Activated CD4-positive, alpha-beta T cell treated with anti-CD3 and anti-CD28 coated beads for 4 hours (primary cell): Measurements from ENCODE around the gene CBLC.

Source experiments
- DNase-seq, 2 donors: peaks; one replicate each; pipeline ENCODE4 v3.0.0-alpha.2; 2020

Gene CBLC, protein sequence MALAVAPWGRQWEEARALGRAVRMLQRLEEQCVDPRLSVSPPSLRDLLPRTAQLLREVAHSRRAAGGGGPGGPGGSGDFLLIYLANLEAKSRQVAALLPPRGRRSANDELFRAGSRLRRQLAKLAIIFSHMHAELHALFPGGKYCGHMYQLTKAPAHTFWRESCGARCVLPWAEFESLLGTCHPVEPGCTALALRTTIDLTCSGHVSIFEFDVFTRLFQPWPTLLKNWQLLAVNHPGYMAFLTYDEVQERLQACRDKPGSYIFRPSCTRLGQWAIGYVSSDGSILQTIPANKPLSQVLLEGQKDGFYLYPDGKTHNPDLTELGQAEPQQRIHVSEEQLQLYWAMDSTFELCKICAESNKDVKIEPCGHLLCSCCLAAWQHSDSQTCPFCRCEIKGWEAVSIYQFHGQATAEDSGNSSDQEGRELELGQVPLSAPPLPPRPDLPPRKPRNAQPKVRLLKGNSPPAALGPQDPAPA

DNA sequence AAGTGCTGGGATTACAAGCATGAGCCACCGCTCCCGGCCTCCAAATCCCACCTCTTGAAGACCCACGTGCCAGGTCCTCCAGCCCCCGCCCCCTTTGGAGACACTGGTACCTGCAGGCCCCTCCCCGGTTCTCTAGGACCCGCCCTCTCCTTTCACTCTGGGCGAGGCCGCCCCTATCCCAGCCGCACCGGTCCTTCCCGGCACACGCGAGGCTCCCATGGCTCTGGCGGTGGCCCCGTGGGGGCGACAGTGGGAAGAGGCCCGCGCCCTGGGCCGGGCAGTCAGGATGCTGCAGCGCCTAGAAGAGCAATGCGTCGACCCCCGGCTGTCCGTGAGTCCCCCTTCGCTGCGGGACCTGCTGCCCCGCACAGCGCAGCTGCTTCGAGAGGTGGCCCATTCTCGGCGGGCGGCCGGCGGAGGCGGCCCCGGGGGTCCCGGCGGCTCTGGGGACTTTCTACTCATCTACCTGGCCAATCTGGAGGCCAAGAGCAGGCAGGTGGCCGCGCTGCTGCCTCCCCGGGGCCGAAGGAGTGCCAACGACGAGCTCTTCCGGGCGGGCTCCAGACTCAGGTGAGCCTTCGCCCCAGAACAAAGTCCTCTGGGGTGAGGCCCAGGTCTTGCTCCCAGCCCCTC is at the start of gene CBLC:
TSS of gene CBLC (plus strand) at position 176 of the 633 bp plus-strand sequence. CDS start at position 218, 42 bp downstream.
- DNase-seq = no peak

DNA sequence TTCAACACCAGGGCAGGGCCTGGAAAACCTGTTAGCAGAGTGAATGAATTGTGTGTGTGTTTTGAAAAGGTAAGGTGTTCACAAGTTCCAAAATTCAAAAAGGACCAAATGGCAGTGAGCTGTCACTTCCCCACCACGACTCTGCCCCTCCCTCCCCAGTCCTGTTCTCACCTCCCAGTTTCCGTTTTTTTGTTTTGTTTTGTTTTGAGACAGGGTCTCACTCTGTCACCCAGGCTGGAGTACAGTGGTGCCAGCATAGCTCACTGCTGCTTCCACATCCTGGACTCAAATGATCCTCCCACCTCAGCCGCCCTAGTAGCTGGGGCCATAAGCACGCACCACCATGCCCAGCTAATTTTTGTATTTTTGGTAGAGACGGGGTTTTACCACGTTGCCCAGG is 49.5 kb upstream of the CBLC start:
- DNase-seq = no peak

DNA sequence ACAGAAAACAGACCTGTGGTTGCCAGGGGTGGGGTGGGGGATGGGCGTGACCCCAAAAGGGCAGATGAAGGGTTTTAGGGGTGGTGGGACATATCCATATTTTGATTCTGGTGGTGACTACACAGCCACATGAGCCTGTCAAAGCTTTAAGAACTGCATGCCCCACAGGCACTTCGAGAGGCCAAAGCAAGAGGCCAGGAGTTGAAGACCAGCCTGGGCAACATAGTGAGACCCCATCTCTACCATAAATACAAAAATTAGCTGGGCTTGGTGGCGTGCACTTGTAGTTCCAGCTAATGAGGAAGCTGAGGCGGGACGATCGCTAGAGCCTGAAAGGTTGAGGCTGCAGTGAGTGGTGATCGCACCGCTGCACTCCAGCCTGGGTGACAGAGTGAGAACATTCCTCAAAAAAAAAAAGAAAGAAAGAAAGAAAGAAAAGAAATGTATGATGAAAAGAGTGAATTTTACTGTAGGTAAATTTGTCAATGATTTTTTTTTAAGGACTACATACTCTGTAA is 48.1 kb upstream of the CBLC start:
- no peak for DNase-seq

DNA sequence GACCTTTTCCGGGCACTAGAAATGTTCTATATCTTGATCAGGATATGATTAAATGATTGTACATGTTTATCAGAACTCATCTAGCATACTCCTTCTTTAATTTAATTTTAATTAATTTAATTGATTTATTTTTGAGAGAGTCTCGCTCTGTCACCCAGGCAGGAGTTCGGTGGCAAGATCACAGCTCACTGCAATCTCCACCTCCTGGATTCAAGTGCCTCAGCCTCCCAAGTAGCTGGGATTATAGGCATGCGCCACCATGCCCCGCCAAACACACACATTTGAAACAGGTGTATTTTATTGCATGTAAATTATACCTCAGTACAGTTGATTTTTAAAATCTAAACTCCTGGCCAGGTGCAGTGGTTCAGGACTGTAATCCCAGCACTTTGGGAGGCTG is 46.6 kb upstream of the CBLC start:
- DNase-seq = no peak

DNA sequence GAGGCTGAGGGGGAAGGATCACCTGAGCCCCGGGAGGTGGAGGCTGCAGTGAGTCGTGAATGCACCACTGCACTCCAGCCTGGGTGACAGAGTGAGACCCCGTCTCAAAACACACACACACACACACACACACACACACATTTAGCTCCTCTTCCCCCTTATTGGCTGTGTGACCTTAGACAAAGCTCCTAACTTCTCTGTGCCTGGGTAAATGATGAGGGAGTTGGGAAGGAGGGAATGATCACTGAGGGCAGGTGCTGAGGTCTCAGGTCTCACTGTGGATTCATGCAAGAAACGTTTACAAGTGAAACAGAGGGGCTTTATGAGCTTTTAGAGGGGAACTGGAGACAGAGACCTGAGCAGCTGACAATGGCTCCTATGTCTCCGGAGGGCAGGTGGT is 46.1 kb upstream of the CBLC start:
- DNase-seq = no peak

DNA sequence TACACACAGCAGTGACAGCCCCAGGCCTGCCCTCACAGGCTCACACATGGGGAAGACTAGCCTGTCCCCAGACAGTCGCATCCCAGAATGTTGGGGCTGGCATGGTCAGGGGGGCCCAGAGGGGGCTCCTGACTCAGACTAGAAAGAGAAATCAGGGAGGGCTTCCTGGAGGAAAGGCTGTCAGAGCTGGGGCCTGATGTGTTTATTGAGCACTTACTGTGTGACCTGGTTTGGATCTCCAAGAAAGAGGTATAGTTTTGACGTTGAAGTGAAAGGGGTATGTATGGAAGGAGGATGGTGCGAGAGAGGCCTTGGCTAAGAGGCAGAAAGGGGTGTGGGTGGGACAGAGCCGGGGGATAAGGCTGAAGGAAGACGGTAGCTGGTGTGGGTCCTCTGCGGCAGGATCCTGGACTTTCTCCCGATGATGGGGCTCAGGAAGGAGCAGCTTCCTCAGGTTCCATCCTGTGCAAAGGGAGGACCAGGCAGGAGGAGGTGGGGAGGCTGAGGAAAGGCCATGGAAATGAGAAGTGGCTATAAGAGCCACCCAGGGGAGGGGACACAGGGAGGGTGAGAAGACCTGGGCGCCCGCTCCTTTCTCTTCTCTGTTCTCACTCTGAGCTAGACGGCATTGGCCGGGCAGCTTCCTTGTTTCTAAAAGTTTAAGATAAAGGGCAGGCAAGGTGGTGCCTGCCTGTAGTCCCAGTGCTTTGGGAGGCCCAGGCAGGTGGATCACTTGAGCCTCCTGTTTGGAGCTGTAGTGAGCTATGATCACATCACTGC is 45.3 kb upstream of the CBLC start:
- no peak for DNase-seq

DNA sequence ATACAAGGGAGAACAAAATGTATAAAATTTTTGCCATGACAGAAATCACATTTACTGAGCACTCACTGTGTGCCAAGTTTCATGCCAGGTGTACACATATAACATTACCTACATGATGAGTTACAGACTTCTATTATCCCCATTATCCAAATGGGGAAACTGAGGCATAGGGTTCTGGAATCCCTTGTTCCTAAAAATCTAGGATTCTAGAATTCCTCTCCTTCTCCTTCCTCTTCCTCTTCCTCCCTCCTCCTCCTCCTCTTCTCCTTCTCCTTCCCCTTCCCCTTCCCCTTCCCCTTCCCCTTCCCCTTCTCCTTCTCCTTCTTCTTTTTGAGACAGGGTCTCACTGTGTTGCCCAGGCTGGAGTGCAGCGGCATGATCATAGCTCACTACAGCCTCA is 43.3 kb upstream of the CBLC start:
- no peak for DNase-seq

DNA sequence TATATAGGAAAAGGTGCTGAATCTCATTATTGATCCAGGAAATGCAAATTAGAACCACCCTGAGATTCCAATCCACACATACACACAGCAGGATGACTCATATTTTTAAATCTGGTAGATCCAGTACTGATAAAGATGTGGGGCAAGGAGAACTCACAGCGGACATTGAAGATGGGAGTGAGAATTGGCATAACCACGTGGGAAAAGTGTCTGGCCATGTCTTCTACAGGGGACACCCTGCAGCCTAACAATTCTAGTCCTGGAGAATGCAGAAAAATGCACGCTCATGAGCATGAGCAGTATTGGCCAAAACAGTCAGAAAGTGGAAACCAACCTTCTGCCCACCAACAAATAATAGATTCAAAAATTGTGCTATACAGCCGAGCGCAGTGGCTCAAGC is 42.7 kb upstream of the CBLC start:
- DNase-seq = no peak

DNA sequence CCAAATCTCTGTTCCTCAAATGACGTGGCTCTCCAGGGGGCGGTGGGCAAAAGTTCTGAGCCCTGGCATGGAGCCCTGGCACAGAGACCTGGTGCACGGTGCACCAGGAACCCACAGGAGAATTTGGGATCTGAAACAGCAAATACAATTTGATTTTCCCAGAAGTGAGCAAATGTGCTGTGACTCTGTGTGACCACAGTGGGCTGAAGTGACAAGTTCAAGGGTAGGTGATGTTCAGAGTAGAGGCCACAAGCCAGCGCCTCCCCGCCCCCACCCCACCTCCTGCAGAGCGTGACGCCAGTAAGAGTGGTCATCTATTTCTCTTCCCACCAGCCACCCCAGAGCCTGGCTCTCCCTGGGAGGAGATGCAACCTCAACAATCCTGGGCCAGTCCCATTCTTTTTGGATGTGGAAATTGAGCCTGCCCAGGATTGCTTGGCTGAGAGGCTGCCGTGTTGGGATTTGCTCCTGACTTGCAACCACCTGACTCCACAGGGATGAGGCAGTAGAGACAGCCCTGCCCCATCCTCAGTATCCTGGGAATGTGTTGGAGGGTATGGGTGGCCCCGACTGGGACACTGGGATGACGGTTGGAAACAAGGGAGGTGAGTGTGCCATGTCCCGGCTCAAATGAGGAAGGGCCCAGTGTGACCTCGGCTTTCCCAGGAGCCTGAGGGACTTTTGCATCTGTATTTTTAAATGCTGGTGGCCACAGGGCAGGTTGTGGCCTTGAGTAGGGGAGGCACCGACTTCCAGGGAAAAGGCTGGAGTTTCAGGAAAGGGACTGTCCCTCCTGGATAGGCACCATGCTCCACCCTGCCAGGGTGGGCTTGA is 40.2 kb upstream of the CBLC start:
- no peak for DNase-seq

DNA sequence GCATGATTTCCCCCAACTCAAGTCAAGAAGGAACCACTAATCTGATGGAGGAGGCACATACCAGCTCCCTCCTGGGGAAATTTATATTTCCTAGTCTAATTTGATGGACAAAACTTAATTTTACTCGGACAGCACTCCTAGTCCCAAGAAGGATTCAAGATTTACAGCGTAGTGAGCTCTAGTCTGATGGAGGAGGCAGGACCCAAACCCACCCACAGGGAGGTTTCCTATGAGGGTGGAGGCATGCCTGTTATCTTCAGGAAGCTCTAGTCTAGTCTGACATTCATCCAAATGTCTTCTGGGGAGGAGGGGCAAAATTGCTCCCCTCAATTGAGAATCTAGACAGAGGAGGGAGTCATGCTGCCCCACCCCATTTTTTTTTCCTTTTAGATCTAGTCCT is 39.6 kb upstream of the CBLC start:
- DNase-seq = no peak

DNA sequence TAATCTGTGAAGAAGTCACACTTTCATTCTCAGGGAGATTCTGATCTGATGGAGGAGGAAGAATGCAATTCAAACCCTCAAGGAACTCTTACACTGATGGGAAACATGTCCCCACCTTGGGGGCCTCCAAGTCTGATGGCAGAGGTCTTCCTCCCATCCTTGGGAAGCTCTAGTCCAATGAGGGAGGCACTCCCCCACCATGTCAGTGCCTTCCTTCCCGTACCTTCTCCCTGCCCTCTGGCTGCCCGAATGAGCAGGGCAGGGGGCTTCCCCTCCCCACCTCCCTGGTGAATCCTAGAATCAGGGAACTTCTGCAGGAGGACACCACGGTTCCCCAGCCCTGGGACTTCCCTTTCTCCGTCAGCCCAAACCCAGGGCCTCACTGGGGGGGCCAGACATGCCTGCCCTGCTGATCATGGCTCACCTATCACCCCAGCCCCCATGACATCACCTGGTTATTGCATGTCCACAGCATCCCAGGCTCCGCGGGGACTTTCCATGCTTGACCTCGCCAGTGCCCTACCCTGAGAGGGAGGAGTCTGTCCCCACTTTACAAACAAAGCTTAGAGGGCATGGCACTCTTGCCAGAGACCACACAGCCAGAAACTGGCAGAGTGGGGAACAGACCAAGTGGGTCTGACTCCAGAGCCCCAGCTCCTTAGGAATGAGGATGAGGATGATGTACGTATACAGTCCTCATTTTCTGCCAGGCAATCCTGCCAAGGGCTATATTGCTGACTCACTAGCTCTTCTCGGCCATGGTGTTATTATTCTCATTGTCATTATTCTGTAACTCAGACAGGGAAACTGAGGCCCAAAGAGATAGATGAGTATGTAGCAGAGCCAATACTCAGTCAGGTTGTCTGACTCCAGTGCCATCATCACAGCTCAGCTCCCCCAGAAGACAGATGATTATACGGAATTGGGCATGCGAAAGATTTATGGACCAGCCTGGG is 38.8 kb upstream of the CBLC start:
- no peak for DNase-seq

DNA sequence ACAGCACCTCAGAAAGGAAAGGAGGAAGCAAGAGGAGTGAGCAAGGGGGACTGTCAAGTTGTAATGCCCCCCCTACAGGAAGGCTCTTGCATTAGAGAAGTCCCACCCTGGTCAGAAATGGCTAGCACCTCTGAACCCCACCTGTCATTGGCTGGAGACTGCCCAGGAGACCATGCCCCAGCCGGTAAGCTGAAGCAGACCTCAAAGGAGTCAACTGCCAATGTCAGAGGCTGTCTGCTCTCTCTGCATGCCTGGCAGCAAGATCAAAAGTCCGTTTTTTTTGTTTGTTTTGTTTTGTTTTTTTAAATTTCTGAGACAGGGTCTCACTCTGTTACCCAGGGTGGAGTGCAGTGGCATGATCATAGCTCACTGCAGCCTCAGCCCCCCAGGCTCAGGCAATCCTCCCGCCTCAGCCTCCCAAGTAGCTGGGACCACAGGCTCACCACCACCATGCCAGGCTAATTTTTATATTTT is 37.3 kb upstream of the CBLC start:
- DNase-seq = no peak

DNA sequence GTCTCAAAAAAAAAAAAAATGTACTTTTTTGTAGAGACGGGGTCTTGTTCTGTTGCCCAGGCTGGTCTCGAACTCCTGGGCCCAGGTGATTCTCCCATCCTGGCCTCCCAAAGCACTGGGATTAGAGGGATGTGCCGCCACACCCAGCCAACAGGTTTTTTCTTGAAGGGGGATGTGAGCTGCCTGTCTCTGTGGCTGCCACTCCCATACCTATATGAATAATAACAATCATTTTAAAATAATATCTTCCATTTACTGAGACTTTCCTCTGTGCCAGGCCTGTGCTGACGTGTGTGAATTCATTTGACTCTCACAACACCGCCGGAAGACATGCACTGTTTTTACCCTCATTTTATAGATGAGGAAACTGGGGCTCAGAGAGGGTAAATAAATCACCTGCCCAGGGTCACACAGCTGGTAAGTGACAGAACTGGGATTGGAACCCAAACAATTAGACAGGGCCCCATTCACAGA is 36.4 kb upstream of the CBLC start:
- no peak for DNase-seq

DNA sequence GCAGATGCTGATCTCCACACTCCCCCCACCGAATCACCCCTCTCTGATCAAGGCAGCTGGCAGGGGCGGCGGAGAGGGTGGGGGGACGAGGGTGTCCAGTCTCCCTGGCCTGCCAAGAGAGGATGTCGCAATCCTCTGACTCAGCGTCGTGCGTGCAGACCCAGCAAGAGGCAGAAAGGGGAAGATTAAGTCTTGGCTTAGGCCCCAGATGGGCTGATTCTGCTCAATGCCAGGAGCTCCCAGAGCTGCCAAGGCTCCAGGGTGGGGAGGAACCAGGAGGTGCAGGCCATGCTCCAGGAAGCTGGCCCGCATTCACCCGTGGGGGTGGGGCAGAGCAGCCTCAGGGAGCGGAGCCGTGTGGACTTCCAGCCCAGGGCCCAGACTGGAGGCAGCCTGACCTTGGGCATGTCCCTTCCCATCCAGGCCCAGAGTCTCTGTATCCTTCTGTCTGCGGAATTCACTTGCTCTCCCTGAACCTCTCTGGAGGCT is 35.8 kb upstream of the CBLC start:
- no peak for DNase-seq

DNA sequence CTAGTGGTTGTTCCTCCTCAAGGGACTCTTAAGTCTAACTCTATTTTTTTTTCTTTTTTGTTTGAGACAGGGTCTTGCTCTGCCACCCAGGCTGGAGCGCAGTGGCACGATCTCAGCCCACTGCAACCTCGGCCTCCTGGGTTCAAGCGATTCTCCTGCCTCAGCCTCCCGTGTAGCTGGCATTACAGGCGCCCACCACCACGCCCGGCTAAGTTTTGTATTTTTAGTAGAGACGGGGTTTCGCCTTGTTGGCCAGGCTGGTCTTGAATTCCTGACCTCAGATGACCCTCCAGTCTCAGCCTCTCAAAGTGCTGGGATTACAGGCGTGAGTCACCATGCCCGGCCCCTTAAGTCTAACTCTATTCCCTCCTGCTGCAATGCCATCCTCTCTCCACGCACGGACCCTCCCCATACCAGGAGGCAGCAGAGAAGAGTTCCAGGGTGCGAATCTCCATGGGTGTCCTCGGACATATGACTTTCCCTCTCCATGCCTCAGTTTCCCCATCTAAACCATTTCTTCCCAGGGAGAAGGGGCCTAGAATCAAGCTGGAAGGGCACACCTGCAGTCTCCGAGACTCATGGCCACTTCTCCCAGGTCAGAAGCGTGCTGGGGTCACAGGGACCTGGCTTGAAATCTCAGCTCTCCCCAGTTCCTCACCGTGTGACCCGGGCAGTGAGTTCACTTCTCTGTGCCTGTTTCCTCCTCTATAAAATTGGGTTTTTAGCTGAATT is 35.2 kb upstream of the CBLC start:
- no peak for DNase-seq

DNA sequence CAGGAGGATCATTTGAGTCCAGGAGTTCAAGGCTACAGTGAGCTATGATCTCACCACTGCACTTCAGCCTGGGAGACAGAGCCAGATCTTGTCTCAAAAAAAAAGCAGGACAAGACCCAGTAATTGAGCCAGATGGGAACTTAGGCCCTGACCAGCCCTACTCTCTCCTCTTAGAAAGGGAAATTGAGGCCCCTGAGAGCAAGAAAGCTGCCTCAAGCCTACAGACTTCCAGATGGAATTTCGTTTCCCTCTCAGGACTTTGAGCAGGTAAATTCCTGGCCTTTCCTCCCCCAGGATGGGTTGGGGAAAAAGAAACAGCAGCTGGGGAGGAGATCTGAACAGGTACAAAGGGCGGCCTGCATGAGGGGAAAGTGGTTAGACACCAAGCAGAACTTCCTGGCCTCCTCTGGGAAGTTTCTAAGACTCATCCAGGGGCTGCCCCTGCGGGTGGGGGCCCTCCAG is 32.8 kb upstream of the CBLC start:
- no peak for DNase-seq

DNA sequence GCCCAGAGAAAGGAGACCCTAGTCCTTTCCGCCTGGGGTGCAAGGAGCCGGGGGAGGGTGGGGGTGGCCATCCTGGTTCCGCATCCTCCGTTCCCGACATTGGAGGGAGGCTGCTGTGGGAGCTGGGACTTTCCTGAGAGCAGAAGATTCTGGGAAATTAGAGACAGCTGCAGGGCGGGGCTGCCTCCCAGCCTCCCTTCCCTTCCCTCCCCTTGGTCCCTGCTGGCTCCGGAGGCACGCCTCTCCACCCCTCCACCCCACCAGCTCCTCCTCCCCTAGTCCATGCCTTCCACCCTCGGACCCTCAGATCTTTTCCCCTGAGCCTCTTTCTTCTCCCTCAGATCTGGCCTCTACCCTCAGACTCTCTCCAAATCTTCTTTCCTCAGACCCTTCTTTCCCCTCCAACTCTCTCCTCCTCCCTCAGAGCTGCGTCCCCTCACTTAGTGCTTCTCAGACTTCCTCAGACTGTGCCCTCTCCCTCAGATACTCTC is 32.3 kb upstream of the CBLC start:
- no peak for DNase-seq

DNA sequence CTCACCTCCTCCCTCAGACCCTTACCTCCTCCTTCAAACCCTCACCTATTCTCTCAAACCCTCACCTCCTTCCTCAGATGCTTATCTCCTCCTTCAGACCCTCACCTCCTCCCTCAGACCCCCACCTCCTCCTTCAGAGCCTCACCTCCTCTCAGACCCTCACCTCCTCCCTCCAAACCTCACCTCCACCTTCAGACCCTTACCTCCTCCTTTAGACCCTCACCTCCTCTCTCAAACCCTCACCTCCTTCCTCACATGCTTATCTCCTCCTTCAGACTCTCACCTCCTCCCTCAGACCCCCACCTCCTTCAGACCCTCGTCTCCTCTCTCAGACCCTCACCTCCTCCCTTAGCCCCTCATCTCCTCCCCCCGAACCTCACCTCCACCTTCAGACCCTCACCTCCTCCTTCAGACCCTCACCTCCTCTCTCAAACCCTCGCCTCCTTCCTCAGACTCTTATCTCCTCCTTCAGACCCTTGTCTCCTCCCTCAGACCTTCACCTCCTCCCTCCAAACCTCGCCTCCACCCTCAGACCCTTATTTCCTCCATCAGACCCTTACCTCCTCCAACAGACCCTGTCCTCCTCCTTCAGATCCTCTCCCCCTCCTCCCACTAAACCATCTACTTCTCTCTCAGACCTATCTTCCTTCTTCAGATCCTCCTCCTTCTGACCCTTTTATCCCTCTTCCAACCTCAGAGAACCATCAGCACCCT is 31.6 kb upstream of the CBLC start:
- DNase-seq = no peak

DNA sequence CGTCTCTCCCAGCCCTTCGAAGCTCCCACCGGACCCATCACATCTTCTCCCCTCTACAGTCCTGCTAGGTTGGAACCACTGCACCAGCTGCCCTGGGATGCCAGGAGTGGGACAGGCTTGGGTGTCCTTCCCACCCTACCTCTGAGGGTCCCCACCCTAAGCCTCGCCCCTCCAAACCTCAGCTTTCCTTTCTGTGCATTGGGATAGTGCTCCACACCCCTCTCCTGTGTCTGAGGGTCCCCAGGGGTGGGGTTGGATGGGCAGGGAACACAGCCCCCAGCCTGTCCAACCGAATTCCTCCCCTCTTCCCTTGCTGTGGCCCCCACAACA is 31.1 kb upstream of the CBLC start:
- DNase-seq = no peak
